Measurements from ENCODE around the gene TMX1.
A peak's percentile ranks its signal among the peaks of the same experiment; 100 is the strongest.

DNA sequence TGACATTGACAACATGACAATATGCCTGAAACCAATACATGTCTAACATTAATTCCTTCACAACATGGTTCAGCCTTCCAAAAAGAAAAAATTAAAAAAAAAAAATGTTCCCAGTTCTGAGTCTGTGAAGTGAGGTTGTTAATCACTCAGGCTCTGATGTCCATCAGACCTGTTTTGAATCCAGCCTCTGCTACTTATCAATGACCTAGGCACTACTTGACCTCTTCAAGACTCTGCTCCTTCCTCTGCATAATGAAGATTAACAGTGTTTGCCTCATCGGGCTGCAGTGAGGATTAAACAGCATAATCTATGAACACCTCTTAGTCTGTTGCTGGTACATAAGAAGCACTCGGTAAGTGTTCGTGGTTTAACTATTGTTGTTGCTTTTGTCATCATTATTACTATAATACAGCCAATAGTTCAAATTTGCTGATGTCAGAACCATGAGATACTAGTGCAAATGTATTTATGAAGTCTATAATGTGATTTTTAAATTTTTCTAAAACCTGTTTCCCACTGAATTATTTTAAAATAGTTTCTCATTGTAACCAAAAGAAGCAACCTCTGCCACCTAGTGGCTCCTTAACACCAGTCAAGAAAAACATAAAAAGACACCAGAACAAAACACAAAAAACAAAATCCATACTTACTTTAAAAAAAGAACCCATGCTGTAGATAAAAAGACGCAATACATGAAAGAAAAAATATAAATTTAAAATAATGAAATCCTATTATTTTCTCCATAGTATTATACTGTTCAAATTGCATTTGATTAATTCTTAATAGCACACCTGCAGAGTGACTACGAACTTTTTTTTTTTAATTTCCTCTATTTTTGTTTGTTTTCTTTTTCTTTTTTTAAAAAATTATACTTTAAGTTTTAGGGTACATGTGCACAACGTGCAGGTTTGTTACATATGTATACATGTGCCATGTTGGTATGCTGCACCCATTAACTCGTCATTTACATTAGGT is 20.3 kb upstream of the TMX1 start:
- TF ChIP-seq, protein P1, sequence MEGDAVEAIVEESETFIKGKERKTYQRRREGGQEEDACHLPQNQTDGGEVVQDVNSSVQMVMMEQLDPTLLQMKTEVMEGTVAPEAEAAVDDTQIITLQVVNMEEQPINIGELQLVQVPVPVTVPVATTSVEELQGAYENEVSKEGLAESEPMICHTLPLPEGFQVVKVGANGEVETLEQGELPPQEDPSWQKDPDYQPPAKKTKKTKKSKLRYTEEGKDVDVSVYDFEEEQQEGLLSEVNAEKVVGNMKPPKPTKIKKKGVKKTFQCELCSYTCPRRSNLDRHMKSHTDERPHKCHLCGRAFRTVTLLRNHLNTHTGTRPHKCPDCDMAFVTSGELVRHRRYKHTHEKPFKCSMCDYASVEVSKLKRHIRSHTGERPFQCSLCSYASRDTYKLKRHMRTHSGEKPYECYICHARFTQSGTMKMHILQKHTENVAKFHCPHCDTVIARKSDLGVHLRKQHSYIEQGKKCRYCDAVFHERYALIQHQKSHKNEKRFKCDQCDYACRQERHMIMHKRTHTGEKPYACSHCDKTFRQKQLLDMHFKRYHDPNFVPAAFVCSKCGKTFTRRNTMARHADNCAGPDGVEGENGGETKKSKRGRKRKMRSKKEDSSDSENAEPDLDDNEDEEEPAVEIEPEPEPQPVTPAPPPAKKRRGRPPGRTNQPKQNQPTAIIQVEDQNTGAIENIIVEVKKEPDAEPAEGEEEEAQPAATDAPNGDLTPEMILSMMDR (IDR thresholded peaks at IDR 0.05), result peak; percentile 38 to 75 (median 49)
- no peak for TF ChIP-seq POLR2A (IDR thresholded peaks at IDR 0.05)

Measured in heart left ventricle (tissue), 13 donors.